Measurements from ENCODE around the gene PHF1. TPM values are rescaled to one million over a fixed set of nuclear protein-coding genes. Genes with fewer than 3 reads are reported as not detected.

PHF1 gene
- total and polyA plus RNA-seq, 2 of the 13 experiments (the other 11 are each of a cell fraction or from before 2014, with no cell fraction given) = 25.4 to 61.9 TPM

DNA sequence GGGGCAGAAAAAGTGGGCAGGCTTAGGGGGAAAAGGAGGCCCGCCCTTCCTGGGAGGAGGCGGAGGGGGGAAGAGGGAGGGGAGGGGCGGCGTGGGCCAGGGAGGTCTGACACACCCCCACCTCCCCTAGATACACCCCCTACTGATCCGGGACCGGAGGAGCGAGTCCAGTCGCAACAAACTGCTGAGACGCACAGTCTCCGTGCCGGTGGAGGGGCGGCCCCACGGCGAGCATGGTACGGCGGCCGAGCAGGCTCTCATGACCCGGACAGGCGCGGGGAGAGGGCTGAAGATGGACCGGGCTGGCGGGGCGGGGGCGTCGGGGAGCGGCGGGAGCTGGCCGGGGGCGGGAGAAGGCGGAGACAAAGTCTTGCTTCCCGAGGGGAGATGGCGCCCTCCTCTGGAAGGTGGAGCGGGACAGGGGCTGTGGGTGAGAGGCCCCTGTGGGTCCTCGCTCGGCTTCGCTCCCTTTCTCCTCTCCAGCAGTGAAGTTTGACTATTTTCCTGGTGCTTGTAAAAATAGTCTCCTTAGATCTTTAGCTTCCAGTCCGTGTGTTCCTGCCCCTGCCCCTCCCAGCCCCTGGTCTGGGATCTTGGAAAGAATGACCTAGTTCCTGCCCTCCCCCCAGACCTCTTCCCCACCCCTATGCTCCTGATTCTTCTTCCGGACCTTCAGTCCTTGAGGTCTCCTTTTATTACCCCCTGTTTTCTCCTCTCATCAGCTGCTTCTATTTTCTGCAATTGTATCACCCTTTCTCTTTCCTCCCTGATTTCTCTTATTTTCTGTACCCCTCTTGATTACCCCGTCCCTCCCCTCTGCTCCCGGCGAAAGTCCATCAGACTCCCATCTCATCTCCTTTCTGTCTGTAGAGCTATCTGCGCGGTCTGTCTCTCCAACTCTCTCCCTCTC is 15.1 kb downstream of the PHF1 start (continued):
- TF ChIP-seq, protein P1, sequence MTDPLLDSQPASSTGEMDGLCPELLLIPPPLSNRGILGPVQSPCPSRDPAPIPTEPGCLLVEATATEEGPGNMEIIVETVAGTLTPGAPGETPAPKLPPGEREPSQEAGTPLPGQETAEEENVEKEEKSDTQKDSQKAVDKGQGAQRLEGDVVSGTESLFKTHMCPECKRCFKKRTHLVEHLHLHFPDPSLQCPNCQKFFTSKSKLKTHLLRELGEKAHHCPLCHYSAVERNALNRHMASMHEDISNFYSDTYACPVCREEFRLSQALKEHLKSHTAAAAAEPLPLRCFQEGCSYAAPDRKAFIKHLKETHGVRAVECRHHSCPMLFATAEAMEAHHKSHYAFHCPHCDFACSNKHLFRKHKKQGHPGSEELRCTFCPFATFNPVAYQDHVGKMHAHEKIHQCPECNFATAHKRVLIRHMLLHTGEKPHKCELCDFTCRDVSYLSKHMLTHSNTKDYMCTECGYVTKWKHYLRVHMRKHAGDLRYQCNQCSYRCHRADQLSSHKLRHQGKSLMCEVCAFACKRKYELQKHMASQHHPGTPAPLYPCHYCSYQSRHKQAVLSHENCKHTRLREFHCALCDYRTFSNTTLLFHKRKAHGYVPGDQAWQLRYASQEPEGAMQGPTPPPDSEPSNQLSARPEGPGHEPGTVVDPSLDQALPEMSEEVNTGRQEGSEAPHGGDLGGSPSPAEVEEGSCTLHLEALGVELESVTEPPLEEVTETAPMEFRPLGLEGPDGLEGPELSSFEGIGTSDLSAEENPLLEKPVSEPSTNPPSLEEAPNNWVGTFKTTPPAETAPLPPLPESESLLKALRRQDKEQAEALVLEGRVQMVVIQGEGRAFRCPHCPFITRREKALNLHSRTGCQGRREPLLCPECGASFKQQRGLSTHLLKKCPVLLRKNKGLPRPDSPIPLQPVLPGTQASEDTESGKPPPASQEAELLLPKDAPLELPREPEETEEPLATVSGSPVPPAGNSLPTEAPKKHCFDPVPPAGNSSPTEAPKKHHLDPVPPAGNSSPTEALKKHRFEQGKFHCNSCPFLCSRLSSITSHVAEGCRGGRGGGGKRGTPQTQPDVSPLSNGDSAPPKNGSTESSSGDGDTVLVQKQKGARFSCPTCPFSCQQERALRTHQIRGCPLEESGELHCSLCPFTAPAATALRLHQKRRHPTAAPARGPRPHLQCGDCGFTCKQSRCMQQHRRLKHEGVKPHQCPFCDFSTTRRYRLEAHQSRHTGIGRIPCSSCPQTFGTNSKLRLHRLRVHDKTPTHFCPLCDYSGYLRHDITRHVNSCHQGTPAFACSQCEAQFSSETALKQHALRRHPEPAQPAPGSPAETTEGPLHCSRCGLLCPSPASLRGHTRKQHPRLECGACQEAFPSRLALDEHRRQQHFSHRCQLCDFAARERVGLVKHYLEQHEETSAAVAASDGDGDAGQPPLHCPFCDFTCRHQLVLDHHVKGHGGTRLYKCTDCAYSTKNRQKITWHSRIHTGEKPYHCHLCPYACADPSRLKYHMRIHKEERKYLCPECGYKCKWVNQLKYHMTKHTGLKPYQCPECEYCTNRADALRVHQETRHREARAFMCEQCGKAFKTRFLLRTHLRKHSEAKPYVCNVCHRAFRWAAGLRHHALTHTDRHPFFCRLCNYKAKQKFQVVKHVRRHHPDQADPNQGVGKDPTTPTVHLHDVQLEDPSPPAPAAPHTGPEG (CRISPR knock-in tag; IDR thresholded peaks at IDR 0.05) = no peak
- no peak for TF ChIP-seq ZNF841 (CRISPR knock-in tag; IDR thresholded peaks at IDR 0.05; ENCODE audit: borderline replicate concordance)
- TF ChIP-seq ZNF780A (CRISPR knock-in tag; IDR thresholded peaks at IDR 0.05) = no peak
- no peak for TF ChIP-seq ZNF878 (CRISPR knock-in tag; IDR thresholded peaks at IDR 0.05)
- 0 out of 2 replicates have a peak, but pooled peaks have one; percentile 74 for TF ChIP-seq ZNF782 (CRISPR knock-in tag; IDR thresholded peaks at IDR 0.05; ENCODE audit: borderline replicate concordance)
- no peak for TF ChIP-seq ZBTB34 (CRISPR knock-in tag; IDR thresholded peaks at IDR 0.05)
- TF ChIP-seq POLR2AphosphoS2 (IDR thresholded peaks at IDR 0.05; ENCODE audit: low read depth, low read length) = no peak
- TF ChIP-seq, protein P2, sequence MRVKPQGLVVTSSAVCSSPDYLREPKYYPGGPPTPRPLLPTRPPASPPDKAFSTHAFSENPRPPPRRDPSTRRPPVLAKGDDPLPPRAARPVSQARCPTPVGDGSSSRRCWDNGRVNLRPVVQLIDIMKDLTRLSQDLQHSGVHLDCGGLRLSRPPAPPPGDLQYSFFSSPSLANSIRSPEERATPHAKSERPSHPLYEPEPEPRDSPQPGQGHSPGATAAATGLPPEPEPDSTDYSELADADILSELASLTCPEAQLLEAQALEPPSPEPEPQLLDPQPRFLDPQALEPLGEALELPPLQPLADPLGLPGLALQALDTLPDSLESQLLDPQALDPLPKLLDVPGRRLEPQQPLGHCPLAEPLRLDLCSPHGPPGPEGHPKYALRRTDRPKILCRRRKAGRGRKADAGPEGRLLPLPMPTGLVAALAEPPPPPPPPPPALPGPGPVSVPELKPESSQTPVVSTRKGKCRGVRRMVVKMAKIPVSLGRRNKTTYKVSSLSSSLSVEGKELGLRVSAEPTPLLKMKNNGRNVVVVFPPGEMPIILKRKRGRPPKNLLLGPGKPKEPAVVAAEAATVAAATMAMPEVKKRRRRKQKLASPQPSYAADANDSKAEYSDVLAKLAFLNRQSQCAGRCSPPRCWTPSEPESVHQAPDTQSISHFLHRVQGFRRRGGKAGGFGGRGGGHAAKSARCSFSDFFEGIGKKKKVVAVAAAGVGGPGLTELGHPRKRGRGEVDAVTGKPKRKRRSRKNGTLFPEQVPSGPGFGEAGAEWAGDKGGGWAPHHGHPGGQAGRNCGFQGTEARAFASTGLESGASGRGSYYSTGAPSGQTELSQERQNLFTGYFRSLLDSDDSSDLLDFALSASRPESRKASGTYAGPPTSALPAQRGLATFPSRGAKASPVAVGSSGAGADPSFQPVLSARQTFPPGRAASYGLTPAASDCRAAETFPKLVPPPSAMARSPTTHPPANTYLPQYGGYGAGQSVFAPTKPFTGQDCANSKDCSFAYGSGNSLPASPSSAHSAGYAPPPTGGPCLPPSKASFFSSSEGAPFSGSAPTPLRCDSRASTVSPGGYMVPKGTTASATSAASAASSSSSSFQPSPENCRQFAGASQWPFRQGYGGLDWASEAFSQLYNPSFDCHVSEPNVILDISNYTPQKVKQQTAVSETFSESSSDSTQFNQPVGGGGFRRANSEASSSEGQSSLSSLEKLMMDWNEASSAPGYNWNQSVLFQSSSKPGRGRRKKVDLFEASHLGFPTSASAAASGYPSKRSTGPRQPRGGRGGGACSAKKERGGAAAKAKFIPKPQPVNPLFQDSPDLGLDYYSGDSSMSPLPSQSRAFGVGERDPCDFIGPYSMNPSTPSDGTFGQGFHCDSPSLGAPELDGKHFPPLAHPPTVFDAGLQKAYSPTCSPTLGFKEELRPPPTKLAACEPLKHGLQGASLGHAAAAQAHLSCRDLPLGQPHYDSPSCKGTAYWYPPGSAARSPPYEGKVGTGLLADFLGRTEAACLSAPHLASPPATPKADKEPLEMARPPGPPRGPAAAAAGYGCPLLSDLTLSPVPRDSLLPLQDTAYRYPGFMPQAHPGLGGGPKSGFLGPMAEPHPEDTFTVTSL (CRISPR knock-in tag; IDR thresholded peaks at IDR 0.05; ENCODE audit: borderline replicate concordance) = no peak
- TF ChIP-seq DNMT3B (CRISPR knock-in tag; conservative IDR thresholded peaks at IDR 0.05) = 0 out of 2 replicates have a peak, but pooled peaks have one; percentile 46
- TF ChIP-seq NFE2L2 (IDR thresholded peaks at IDR 0.05; ENCODE audit: low read length) = no peak
- TF ChIP-seq EP300 (IDR thresholded peaks at IDR 0.05; ENCODE audit: low read depth in 2 of 2, low read length in 2 of 2) = no peak
- no peak for TF ChIP-seq EP300 (CRISPR knock-in tag; IDR thresholded peaks at IDR 0.05; ENCODE audit: borderline replicate concordance)
- no peak for TF ChIP-seq DPF2 (CRISPR knock-in tag; IDR thresholded peaks at IDR 0.05; ENCODE audit: borderline replicate concordance, low read depth)
- 0 out of 2 replicates have a peak, but pooled peaks have one; percentile 19 for TF ChIP-seq KLF9 (CRISPR knock-in tag; IDR thresholded peaks at IDR 0.05; ENCODE audit: low read depth)
- peak; percentile 70; the same call in 1 of the 2 replicates for TF ChIP-seq PHF20 (CRISPR knock-in tag; IDR thresholded peaks at IDR 0.05)
